SK-N-SH treated with all-trans-retinoic acid at 6 μM for 48 hours (cell line): ENCODE results near the gene GSG1.

Source experiments
- ATAC-seq: fragments of 200-7000 bp; cut with Tn5 transposase; 3 replicates; pipeline ENCODE4 v1.9.1; 2020; ENCODE audit warnings: mild to moderate bottlenecking, moderate library complexity
- BACH2 ChIP-seq: fragments of 250-450 bp; sonication (Bioruptor Pico); IDR thresholded peaks from 2 replicates; pipeline ENCODE4 v1.9.0; 2021; ENCODE audit warnings: mild to moderate bottlenecking, borderline replicate concordance
- CREB5 ChIP-seq: fragments of 250-450 bp; sonication (Bioruptor Pico); IDR thresholded peaks from 2 replicates; pipeline ENCODE4 v1.5.1; 2020; ENCODE audit warnings: low read depth, mild to moderate bottlenecking, moderate library complexity
- CSDC2 ChIP-seq: fragments of 250-450 bp; sonication (Bioruptor Pico); IDR thresholded peaks from 2 replicates; pipeline ENCODE4 v1.5.0; 2020; ENCODE audit warnings: mild to moderate bottlenecking, moderate library complexity
- CSRNP3 ChIP-seq: fragments of 250-450 bp; sonication (Bioruptor Pico); IDR thresholded peaks from 2 replicates; pipeline ENCODE4 v1.5.1; 2021; ENCODE audit warnings: mild to moderate bottlenecking, moderate library complexity
- ESRRG ChIP-seq: fragments of 250-450 bp; sonication (Bioruptor Pico); IDR thresholded peaks from 2 replicates; pipeline ENCODE4 v1.6.1; 2021; ENCODE audit warnings: mild to moderate bottlenecking
- GLIS3 ChIP-seq: fragments of 250-450 bp; sonication (Bioruptor Pico); IDR thresholded peaks from 2 replicates; pipeline ENCODE4 v1.5.0; 2020; ENCODE audit warnings: mild to moderate bottlenecking, moderate library complexity
- ISL1 ChIP-seq: fragments of 250-450 bp; sonication (Bioruptor Pico); IDR thresholded peaks from 2 replicates; pipeline ENCODE4 v2.1.2; 2022; ENCODE audit warnings: mild to moderate bottlenecking, moderate library complexity
- OSR1 ChIP-seq: fragments of 250-450 bp; sonication (Bioruptor Pico); IDR thresholded peaks from 2 replicates; pipeline ENCODE4 v1.8.0; 2022; ENCODE audit warnings: moderate library complexity, mild to moderate bottlenecking, inconsistent platforms
- PATZ1 ChIP-seq: fragments of 250-450 bp; sonication (Bioruptor Pico); IDR thresholded peaks from 2 replicates; pipeline ENCODE4 v1.8.0; 2020; ENCODE audit warnings: mild to moderate bottlenecking, moderate library complexity, borderline replicate concordance
- POU6F1 ChIP-seq: fragments of 250-450 bp; sonication (Bioruptor Pico); IDR thresholded peaks from 2 replicates; pipeline ENCODE4 v1.8.0; 2021; ENCODE audit warnings: low read depth, mild to moderate bottlenecking, moderate library complexity, borderline replicate concordance
- PPARA ChIP-seq: fragments of 250-450 bp; sonication (Bioruptor Pico); IDR thresholded peaks from 2 replicates; pipeline ENCODE4 v1.5.0; 2020; ENCODE audit warnings: mild to moderate bottlenecking, borderline replicate concordance
- RARB ChIP-seq: fragments of 250-450 bp; sonication (Bioruptor Pico); IDR thresholded peaks from 2 replicates; pipeline ENCODE4 v1.8.0; 2021; ENCODE audit warnings: mild to moderate bottlenecking, moderate library complexity
- SNAI2 ChIP-seq: fragments of 250-450 bp; sonication (Bioruptor Pico); IDR thresholded peaks from 2 replicates; pipeline ENCODE4 v1.5.0; 2020; ENCODE audit warnings: mild to moderate bottlenecking, moderate library complexity
- TCF4 ChIP-seq: fragments of 250-450 bp; sonication (Bioruptor Pico); IDR thresholded peaks from 2 replicates; pipeline ENCODE4 v1.8.0; 2021; ENCODE audit warnings: mild to moderate bottlenecking, moderate library complexity, borderline replicate concordance
- TOX ChIP-seq: fragments of 250-450 bp; sonication (Bioruptor Pico); IDR thresholded peaks from 2 replicates; pipeline ENCODE4 v1.8.0; 2021; ENCODE audit warnings: mild to moderate bottlenecking, moderate library complexity, borderline replicate concordance
- TSHZ2 ChIP-seq: fragments of 250-450 bp; sonication (Bioruptor Pico); IDR thresholded peaks from 2 replicates; pipeline ENCODE4 v1.5.0; 2020; ENCODE audit warnings: mild to moderate bottlenecking, moderate library complexity
- ZC3H10 ChIP-seq: fragments of 250-450 bp; sonication (Bioruptor Pico); IDR thresholded peaks from 2 replicates; pipeline ENCODE4 v1.5.1; 2021; ENCODE audit warnings: mild to moderate bottlenecking, moderate library complexity
- ZFP3 ChIP-seq: fragments of 250-450 bp; sonication (Bioruptor Pico); IDR thresholded peaks from 2 replicates; pipeline ENCODE4 v1.5.0; 2020; ENCODE audit warnings: mild to moderate bottlenecking, moderate library complexity
- ZFP30 ChIP-seq: fragments of 450-650 bp; formaldehyde crosslinking; IDR thresholded peaks from 2 replicates; pipeline ENCODE4 v1.5.0; 2022; ENCODE audit warnings: mild to moderate bottlenecking, moderate library complexity
- ZNF565 ChIP-seq: fragments of 450-650 bp; formaldehyde crosslinking; conservative IDR thresholded peaks from 2 replicates; pipeline ENCODE4 v1.5.0; 2020; ENCODE audit warnings: low read depth, mild to moderate bottlenecking, moderate library complexity
- ZNF70 ChIP-seq: fragments of 450-650 bp; formaldehyde crosslinking; IDR thresholded peaks from 2 replicates; pipeline ENCODE4 v1.5.0; 2020; ENCODE audit warnings: mild to moderate bottlenecking, moderate library complexity
- ZNF8 ChIP-seq: fragments of 450-650 bp; formaldehyde crosslinking; IDR thresholded peaks from 2 replicates; pipeline ENCODE4 v1.5.0; 2020; ENCODE audit warnings: mild to moderate bottlenecking, moderate library complexity

GSG1 gene

GRCh38 chr12:13079440-13079906 is 24.0 kb downstream of the GSG1 start (continued):
- TF ChIP-seq ZFP3 (CRISPR knock-in tag), result no peak
- no peak for TF ChIP-seq ISL1 (CRISPR knock-in tag)
- TF ChIP-seq CREB5, result no peak
- no peak for TF ChIP-seq BACH2 (CRISPR knock-in tag)
- no peak for TF ChIP-seq RARB (CRISPR knock-in tag)
- TF ChIP-seq CSRNP3 (CRISPR knock-in tag), result no peak
- TF ChIP-seq ZNF565 (CRISPR knock-in tag), result no peak
- no peak for TF ChIP-seq TOX (CRISPR knock-in tag)
- TF ChIP-seq ZNF70 (CRISPR knock-in tag), result no peak

GRCh38 chr12:13075786-13076570 is 27.5 kb downstream of the GSG1 start:
- no peak for ATAC-seq
- no peak for TF ChIP-seq ISL1 (CRISPR knock-in tag)
- TF ChIP-seq POU6F1 (CRISPR knock-in tag), result no peak
- no peak for TF ChIP-seq ZFP3 (CRISPR knock-in tag)
- no peak for TF ChIP-seq RARB (CRISPR knock-in tag)
- no peak for TF ChIP-seq CSRNP3 (CRISPR knock-in tag)
- no peak for TF ChIP-seq TOX (CRISPR knock-in tag)
- no peak for TF ChIP-seq SNAI2 (CRISPR knock-in tag)
- TF ChIP-seq OSR1 (CRISPR knock-in tag), result no peak

- TF ChIP-seq ISL1 (CRISPR knock-in tag), result 0 out of 2 replicates have a peak, but pooled peaks have one; percentile 9
- no peak for TF ChIP-seq CSDC2 (CRISPR knock-in tag)
- TF ChIP-seq, all 23 proteins: peak for 1
- peak; percentile 58 for ATAC-seq
Measured at GRCh38 chr12:13075118-13075480, 28.4 kb downstream of the GSG1 start.

- peak; percentile 58 for ATAC-seq
- TF ChIP-seq PPARA (CRISPR knock-in tag), result no peak
- TF ChIP-seq PATZ1 (CRISPR knock-in tag), result no peak
- no peak for TF ChIP-seq ZFP30 (CRISPR knock-in tag)
Measured at GRCh38 chr12:13074396-13075117, 28.9 kb downstream of the GSG1 start.

GRCh38 chr12:13073173-13073572 is 30.3 kb downstream of the GSG1 start:
- ATAC-seq, result no peak
- no peak for TF ChIP-seq SNAI2 (CRISPR knock-in tag)
- TF ChIP-seq TOX (CRISPR knock-in tag), result no peak
- TF ChIP-seq ZNF565 (CRISPR knock-in tag), result no peak
- TF ChIP-seq PPARA (CRISPR knock-in tag), result no peak
- no peak for TF ChIP-seq ZNF8
- no peak for TF ChIP-seq TCF4 (CRISPR knock-in tag)
- TF ChIP-seq ZC3H10, result no peak
- no peak for TF ChIP-seq TSHZ2 (CRISPR knock-in tag)
- no peak for TF ChIP-seq GLIS3
- TF ChIP-seq ESRRG (CRISPR knock-in tag), result no peak
- TF ChIP-seq OSR1 (CRISPR knock-in tag), result no peak
- no peak for TF ChIP-seq BACH2 (CRISPR knock-in tag)
